Brain microvascular endothelial cell (primary cell): Measurements from ENCODE around the gene DGCR6.

ENCODE experiments used
- DNase-seq: peaks from one replicate; pipeline ENCODE4 v3.0.0-alpha.2; 2020
- H3K27ac ChIP-seq: fragments of 250-450 bp; sonication (Bioruptor Pico); 2 replicates; pipeline ENCODE4 v1.5.1; 2020; ENCODE audit warnings: mild to moderate bottlenecking, moderate library complexity
- H3K27me3 ChIP-seq: fragments of 250-450 bp; sonication (Bioruptor Pico); replicated peaks from 2 replicates; pipeline ENCODE4 v1.5.1; 2020; ENCODE audit warnings: mild to moderate bottlenecking
- H3K36me3 ChIP-seq: fragments of 250-450 bp; sonication (Bioruptor Pico); replicated peaks from 2 replicates; pipeline ENCODE4 v1.5.1; 2020; ENCODE audit warnings: mild to moderate bottlenecking
- H3K4me3 ChIP-seq: 2 replicates; pipeline ENCODE4 v1.5.1; 2011; ENCODE audit warnings: low read depth, mild to moderate bottlenecking, control low read depth, low read length, moderate library complexity
- in situ Hi-C: cut with HindIII; loops from 2 replicates; pipeline ENCODE4 v1.10.0; 2017; ENCODE audit warnings: low sequenced_read_pairs, low pct_ligation_motif_present
- TF ChIP-seq, protein P1 (sequence below): IDR thresholded peaks from 2 replicates; pipeline ENCODE4 v1.5.1; 2011; ENCODE audit warnings: low read depth, mild to moderate bottlenecking, moderate library complexity, low read length, control low read depth, inconsistent platforms; ENCODE audit errors: missing control alignments

Gene DGCR6

DNA sequence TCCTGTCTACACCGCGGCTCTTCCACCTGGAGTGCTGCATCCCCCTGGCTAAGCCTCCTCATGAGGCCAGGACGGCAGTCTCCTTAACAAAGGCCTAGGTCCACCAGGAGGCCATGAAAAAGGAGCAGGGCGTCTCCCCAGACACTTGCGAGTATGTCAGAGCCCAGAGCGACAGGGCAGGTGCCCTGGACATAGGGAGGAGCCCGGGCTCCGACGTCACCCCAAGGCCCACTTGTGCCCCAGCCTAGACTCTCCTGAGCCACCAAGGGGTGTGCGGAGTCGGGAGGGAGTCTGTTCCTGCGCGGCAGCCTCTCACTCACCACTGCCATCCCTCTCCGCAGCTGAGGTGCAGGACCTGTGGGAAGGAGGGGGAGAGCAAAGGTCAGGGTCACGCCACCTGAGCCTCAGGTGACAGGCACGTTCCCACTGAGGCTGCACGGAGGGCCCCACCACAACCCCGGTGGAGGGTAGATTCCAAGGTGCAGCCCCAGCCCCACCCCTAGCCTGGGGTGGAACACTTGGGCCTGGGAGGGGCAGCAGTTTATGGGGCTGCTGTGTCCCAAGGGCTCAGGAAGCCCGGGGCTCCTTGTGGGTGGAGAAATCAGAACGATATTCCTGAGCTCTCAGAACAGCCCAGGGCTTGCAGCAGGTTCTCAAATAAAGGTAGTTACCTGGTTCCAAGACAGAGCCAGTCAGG is 19.4 kb downstream of the DGCR6 start:
- TF ChIP-seq, protein P1, sequence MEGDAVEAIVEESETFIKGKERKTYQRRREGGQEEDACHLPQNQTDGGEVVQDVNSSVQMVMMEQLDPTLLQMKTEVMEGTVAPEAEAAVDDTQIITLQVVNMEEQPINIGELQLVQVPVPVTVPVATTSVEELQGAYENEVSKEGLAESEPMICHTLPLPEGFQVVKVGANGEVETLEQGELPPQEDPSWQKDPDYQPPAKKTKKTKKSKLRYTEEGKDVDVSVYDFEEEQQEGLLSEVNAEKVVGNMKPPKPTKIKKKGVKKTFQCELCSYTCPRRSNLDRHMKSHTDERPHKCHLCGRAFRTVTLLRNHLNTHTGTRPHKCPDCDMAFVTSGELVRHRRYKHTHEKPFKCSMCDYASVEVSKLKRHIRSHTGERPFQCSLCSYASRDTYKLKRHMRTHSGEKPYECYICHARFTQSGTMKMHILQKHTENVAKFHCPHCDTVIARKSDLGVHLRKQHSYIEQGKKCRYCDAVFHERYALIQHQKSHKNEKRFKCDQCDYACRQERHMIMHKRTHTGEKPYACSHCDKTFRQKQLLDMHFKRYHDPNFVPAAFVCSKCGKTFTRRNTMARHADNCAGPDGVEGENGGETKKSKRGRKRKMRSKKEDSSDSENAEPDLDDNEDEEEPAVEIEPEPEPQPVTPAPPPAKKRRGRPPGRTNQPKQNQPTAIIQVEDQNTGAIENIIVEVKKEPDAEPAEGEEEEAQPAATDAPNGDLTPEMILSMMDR: no peak
- no peaks in the 10 kb centered on the region for H3K36me3 ChIP-seq
- H3K4me3 ChIP-seq: no peak overlapping the region
- DNase-seq: no peak
- no peak overlapping the region for H3K27ac ChIP-seq
- no peaks in the 10 kb centered on the region for H3K27me3 ChIP-seq
- in situ Hi-C loops: no loop called here

GRCh38 chr22:18927020-18927419 is 20.9 kb downstream of the DGCR6 start:
- no peak overlapping the region for H3K4me3 ChIP-seq
- in situ Hi-C loops: no loop called here

GRCh38 chr22:18927573-18927972 is 21.5 kb downstream of the DGCR6 start:
- Histone ChIP-seq H3K27ac (no peak overlapping the region), H3K36me3 (no peaks in the 10 kb centered on the region), H3K27me3 (no peaks in the 10 kb centered on the region), H3K4me3 (no peak overlapping the region)
- no peak for DNase-seq
- TF ChIP-seq, protein P1: no peak
- in situ Hi-C loops: no loop called here

More at GRCh38 chr22:18927020-18927419, 20.9 kb downstream of the DGCR6 start:
- Histone ChIP-seq H3K27ac (no peak overlapping the region), H3K36me3 (no peaks in the 10 kb centered on the region), H3K27me3 (no peaks in the 10 kb centered on the region)
- TF ChIP-seq, protein P1: no peak
- DNase-seq: no peak

DNA sequence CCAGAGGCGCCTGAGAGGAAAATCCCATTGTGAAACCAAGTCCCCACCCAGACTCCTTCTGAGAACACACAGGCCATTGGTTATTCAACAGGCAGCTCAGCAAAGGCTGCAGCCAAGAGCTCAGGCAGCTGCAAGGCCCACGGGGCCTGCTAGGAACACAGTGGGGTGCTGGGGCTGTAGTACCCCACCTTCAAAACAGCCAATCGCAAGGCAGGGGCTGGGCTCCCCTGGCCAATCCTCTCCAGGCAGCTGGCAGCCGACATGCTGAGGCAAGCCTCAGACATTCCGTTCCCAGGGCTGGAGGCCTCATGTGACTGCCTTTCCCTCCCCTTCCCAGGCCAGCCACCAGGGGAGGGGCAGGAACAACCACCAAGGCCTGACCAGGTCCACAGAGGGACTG is 23.3 kb downstream of the DGCR6 start:
- peak; percentile 37 for DNase-seq
- no peak overlapping the region for H3K27ac ChIP-seq
- in situ Hi-C loops: no loop called here
- TF ChIP-seq, protein P1: no peak
- H3K4me3 ChIP-seq: no peak overlapping the region
- H3K27me3 ChIP-seq: no peaks in the 10 kb centered on the region
- H3K36me3 ChIP-seq: no peaks in the 10 kb centered on the region

DNA sequence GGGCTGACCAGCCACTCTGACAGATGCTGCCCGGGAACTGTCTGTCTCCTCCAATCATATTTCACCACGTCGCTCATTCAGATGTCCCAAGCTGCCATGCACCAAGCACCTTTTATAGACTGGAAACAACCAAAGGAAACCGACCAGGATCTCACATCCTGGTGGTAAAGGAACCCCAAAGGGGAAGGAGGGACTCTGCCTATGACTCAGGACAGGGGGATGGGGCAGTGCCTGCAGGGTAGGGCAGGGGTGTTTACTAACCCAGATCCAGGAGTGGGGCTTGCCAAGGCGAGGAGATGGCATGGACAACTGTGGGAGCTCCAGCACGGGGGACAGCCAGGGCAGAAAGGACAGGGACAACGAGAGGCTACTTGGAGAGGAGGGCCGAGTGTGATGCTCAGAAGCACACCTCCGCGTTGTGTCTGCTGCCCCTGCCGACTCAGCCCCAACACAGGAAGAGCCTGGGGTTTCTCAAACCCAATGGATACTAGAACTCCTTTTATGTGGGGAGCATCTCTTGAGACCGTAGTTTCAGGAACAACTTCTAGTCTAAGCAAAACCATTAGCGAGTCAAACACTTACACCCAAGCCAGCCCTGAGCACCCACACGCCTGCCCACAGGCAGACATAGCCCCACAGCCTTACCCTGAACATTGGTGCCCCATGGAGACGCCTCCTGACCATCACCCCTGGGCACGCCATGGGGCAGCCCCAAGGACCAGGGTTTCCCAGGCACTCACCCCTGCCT is 26.0 kb downstream of the DGCR6 start:
- in situ Hi-C loops: no loop called here
- TF ChIP-seq, protein P1: no peak

More for the DNA sequence above, 26.0 kb downstream of the DGCR6 start:
- H3K27ac ChIP-seq: no peak overlapping the region
- DNase-seq: no peak
- no peaks in the 10 kb centered on the region for H3K36me3 ChIP-seq
- no peaks in the 10 kb centered on the region for H3K27me3 ChIP-seq
- no peak overlapping the region for H3K4me3 ChIP-seq
